GM19351 (cell line): ENCODE data around the gene MTRF1.

Experiments
- ATAC-seq: cut with Tn5 transposase; IDR thresholded peaks from one replicate; pipeline ENCODE4 v1.9.1; 2021; ENCODE audit warnings: mild to moderate bottlenecking, moderate library complexity; ENCODE audit not compliant: unreplicated experiment

The MTRF1 gene

DNA sequence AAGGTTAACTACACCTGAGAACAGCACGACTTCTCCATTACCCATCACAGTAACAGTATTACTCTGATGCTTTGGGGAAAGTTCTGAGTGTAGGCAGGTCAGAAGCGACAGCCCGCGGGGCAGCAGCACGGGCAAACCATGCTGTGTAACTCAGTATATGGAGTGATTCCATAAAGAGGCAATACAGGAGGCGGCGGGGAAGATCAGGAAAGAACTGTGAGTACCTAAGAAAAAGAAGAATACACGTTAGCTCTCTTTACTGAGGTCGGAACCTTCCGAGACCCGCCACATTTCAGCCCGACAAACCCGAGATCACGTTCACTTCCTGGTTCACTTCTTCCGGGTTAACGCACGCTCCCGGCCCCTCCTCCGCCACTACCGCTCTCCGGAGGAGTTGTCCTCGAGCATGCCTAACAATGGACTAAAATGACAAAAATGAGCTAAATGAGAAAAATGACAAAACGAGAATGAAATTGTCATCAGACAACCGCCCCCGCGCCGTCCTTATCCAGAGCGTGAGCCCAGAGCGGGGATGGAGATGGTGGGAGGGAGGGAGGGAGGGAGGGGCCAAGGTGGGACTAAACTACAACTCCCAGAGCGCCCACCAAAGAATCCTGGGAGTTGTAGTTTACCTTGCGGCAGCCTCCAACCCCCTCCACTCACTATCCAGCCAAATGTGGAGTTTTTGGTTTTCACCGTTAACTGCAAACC lies at the start of gene MTRF1:
MTRF1 (minus strand) TSS at position 316 of the 711 bp plus-strand sequence. CDS start 2,669 bp downstream, outside the sequence.
- ATAC-seq, result peak; percentile 91

GRCh38 chr13:41313117-41313516 lies 49.7 kb upstream of the MTRF1 start:
- no peak for ATAC-seq

DNA sequence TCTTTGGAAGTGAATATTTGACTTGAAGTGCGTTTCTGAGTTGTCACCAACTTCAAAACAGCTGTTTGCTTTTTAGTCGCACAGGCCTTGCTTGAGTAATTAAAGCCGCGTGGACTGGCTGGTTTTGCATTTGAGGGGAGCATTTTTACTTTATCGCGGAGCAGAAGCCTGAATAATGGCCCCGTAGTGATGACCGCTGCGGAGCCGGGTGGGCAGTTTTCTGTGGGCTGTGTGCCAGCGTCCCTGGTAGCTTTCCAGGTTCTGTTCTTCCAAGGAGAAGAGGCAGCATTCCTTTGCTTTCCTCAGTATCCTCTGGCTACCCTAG lies 48.8 kb upstream of the MTRF1 start:
- ATAC-seq, result no peak

DNA sequence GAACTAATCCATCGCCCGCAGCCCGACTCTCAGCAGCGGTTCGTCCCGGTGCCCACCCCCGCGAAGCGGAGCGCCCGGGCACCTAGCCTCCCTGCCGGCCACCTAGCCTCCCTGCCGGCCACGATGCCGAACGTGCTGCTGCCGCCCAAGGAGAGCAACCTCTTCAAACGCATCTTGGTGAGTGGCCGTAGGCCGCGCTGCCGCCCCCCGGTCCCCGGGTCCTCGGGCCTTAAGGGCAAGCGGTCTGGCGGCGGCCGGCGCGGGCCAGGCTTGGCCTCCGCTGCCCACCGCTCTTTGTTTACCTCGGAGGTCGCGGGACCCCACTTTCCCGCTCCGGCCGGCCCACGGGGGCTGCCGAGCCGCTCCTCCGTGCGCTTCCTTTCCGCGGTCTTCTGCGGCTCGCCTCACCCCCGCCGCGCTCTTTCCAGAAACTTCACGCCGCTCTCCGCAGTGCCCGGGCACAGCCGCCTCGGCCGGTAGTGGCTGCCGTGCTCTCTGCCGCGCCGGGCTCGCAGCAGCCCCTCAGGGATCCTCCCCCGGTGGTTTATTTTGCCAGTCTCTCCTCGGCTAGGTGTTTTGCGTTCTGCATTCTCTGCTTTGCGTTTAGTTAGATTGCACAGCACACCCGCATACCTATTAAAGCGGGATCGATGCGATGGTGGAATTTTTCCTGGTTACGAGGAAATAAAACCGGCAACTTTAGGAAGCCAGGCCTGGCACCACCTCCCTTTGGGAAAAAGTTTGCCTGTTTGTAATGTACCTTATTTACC lies 48.2 kb upstream of the MTRF1 start:
- peak; percentile 51 for ATAC-seq

DNA sequence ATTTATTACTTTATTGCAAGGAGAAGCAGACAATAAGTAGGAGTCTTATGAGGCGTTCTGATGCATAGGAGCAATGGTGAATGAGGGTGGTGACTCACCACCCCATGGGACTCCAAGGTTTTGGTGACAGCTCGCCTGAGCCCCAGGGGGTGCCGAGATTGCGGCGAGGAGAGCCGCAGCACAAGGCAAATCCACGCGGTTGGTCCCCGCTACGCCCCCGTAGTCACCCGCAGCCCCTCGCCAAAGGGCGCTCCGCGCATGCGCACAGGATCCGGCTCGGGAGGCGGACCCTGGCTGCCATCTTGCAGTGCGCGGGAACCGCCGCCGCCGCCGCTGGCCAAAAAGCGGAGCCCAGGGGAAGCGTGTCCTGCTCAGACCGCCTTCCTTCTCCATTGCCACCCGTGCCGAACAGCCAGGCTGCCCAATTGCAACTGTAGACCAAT lies 47.6 kb upstream of the MTRF1 start, which contains the start of gene NAA16:
NAA16 (plus strand) TSS at position 305 of the 443 bp plus-strand sequence. CDS start 262 bp downstream, outside the sequence.
- peak; percentile 71 for ATAC-seq

DNA sequence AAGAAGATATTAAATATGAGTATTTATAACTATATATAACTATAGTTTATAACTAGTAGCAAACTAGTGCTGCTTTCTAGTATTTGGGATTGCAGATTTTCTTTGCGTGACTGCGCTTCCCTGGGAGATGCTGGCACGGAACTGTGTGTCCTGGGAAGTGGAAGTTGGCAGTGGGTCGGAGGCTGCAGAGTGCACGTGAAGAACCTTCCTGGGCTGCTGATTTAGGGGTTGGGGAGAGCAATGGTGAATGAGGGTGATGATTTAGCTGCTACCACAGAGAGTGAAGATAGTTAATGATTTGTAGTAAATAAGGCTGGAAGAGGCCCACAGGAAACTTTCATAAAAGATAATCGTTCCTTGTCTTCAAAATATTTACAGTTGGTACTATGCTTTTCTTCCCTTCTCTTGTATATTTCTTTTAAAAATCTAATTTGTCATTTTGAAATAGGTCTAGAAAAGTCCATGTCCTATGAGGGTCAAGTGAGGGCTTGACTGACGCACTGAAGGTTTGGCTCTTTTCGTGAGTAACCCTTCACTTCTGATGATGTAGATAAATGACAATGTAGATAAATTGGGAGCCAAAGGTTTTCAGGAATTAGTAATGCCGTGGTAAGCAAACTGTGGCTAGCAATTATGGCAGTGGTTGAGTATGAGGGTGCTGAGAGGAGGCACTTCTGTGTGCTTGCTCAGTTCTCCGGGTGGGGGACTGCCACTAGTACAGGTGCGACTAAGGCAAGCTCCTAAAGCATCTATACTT lies 44.7 kb upstream of the MTRF1 start:
- ATAC-seq, result no peak

- ATAC-seq, result no peak
Observed at GRCh38 chr13:41306271-41307145, 43.1 kb upstream of the MTRF1 start.

GRCh38 chr13:41304551-41304950 lies 41.2 kb upstream of the MTRF1 start:
- ATAC-seq, result no peak

DNA sequence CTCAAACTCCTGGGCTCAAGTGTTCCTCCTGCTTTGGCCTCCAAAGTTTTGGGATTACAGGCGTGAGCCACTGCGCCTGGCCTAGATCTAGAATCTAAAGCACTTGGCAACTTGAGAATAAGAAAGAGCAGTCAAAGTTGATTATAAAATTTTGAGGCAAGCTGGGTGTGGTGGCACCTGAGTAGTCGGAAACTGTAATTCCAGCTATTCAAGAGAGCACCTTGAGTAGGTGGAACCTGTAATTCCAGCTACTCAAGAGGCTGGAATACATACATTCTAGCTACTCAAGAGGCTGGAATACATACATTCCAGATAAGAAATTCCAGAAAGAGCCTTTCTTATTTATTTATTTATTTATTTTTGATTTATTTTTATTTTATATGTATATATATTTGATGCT lies 39.4 kb upstream of the MTRF1 start:
- no peak for ATAC-seq

GRCh38 chr13:41299316-41300094 lies 36.1 kb upstream of the MTRF1 start:
- no peak for ATAC-seq

DNA sequence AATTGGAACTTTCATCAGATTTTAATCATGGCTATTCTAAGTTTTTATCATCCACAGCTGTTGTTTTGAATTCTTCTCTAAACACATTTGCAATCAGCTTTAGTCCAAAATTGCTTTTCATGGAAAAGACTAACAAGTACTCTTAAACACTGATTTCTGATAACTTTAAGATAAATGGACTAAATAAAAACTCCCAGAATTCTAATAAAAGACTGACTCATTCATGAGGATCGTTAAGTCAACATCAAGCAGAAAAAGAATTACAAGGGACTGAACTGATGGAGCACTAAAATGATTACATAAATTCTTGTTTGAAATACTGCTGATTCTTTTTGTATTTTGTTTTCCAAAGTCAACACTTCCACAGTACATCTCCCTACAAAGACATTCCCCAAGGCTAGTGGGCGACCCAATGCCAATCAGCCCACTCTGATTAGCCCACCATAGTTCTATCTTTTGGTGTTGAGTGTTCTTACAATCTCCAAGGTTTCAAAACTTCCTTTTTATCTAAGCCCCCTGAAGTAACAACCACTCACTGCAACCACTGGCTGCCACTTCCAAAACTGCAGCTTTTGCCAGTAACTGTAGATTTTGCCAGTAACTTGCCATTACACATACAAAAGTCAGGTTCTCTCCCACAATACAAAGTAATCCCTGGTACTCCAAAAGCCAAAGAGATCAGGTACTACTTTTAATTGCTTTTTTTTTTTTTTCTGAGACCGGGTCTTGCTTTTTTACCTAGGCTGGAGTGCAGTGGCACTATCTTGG lies 33.7 kb upstream of the MTRF1 start:
- ATAC-seq, result no peak

DNA sequence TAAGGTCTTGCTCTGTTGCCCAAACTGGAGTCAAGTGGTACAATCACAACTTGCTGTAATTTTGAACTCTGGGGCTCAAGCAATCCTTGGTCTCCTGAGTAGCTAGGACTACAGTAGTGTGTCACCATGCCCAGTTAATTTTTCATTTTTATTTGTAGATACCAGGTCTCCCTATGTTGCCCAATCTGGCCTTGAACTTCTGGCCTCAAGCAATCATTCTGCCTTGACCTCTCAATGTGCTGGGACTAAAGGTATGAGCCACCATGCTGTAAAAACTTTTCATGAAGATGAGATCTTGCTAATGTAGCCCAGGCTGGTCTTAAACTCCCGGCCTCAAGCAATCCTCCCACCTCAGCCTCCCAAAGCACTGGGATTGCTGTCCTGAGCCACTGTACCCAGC lies 32.6 kb upstream of the MTRF1 start:
- no peak for ATAC-seq

DNA sequence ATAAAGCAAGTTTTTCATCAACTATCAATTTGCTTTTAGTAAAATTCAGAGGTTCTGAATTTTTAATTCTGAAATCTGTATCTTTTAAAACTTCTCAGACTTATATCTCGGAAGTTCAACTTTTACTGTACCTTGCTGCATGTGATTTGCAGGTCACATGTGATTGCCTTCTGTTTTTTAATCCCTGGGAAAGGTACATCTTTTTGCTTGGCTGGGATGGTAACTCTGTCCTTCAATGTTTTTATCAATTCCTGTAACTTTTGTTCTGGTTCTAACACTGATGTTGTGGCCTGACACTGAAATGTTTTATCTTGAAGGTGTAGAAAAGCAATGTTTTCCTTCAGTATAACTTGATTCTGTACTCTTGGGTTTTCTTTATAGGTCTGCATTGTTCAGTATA lies 31.5 kb upstream of the MTRF1 start:
- ATAC-seq, result no peak

GRCh38 chr13:41293272-41293671 lies 29.9 kb upstream of the MTRF1 start:
- no peak for ATAC-seq

- ATAC-seq, result no peak
Observed at GRCh38 chr13:41291246-41291645, 27.9 kb upstream of the MTRF1 start.

- no peak for ATAC-seq
Observed at GRCh38 chr13:41289463-41289881, 26.1 kb upstream of the MTRF1 start.

- ATAC-seq, result no peak
Observed at GRCh38 chr13:41286370-41286769, 23.0 kb upstream of the MTRF1 start.

DNA sequence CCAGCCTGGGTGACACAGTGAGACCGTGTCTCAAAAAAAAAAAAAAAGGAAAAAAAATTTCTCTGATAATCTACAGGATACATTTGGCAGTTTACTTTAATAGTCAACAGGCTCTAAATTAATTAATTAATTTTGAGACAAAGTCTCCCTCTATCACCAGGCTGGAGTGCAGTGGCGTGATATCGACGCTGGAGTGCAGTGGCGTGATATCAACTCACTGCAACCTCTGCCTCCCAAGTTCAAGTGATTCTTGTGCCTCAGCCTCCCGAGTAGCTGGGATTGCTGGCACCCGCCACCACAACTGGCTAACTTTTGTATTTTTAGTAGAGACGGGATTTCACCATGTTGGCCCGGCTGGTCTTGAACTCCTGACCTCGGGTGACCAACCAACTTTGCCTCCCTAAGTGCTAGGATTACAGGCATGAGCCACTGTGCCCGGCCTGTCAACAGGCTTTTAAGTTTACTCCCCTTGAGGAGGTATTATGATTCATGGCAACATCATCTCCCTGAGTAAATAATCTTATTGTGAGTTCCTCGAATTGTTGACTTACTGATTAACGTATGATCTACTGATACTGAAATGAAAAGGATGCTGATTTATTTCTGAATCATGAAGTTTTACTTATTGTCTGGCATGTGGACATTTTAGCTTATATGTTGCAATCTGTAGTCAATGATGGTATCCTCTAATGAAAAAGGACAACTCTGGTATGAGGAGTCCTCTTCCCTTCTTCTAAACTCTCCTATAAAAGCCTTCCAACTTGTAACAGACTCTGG lies 21.3 kb upstream of the MTRF1 start:
- no peak for ATAC-seq
